ENCODE data around the gene RHCE.
"Not testable (repeated sequence)": the region's sequence is repeated elsewhere in the genome, so short reads cannot be mapped to it uniquely, and the experiment has no call there.

GRCh38 chr1:25320314-25320938, 100.2 kb downstream of the RHCE start:
- not testable (repeated sequence) for TF ChIP-seq POLR2A (IDR thresholded peaks at IDR 0.05; ENCODE audit: low read length); GATA1 (IDR thresholded peaks at IDR 0.05; ENCODE audit: low read depth, low read length)
